GM12801 (cell line): Measurements from ENCODE around the gene ATP8A2.

Source experiments
- TF ChIP-seq, protein P1 (sequence below): IDR thresholded peaks from one replicate; pipeline ENCODE4 v1.5.1; 2011; ENCODE audit warnings: control low read depth; ENCODE audit not compliant: insufficient read length; ENCODE audit errors: extremely low read depth

Gene ATP8A2

GRCh38 chr13:26020891-26021290 lies 649.1 kb downstream of the ATP8A2 start:
- TF ChIP-seq, protein P1, sequence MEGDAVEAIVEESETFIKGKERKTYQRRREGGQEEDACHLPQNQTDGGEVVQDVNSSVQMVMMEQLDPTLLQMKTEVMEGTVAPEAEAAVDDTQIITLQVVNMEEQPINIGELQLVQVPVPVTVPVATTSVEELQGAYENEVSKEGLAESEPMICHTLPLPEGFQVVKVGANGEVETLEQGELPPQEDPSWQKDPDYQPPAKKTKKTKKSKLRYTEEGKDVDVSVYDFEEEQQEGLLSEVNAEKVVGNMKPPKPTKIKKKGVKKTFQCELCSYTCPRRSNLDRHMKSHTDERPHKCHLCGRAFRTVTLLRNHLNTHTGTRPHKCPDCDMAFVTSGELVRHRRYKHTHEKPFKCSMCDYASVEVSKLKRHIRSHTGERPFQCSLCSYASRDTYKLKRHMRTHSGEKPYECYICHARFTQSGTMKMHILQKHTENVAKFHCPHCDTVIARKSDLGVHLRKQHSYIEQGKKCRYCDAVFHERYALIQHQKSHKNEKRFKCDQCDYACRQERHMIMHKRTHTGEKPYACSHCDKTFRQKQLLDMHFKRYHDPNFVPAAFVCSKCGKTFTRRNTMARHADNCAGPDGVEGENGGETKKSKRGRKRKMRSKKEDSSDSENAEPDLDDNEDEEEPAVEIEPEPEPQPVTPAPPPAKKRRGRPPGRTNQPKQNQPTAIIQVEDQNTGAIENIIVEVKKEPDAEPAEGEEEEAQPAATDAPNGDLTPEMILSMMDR = no peak

DNA sequence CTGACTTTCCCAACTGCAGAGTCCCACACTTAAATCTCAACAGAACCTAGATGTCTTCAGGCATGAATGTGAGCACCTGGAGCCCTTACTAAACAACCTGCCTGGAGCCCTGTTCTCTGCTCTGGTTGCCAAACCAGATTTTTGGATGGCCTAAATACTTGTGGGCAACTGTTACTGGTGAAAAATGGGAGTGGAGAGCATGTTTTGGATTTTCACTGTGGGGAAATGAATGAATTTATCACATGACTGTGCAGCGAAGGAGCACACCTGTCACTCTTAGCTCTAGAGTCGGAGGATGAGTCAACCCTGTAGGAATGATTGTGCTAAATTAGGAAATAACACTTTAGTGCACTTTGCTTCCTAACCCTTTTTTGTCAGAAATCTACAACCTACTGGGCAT lies 649.7 kb downstream of the ATP8A2 start:
- TF ChIP-seq, protein P1 = no peak

- TF ChIP-seq, protein P1 = no peak
Measured at GRCh38 chr13:26021956-26022355, 650.2 kb downstream of the ATP8A2 start.

GRCh38 chr13:26022538-26023292 lies 650.9 kb downstream of the ATP8A2 start:
- TF ChIP-seq, protein P1 = no peak

DNA sequence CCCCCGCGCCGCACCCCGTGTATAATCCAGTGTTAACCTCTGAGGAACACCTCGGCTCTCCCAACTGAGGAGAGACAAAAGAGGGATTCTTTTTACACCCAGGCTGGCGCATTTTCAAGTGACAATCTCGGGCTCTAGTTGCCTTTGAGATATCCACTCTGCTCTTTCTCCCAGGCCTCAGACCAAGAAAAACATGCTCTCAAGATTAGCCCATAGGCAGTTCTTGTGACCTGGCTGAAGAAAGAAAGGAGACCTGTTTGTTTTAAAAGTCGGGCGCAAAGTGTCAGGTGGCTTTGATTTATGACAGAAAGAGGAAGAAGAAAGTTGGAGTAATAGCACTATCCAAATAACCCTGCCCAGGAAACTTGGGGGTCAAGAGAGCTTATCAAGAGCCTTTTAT lies 652.8 kb downstream of the ATP8A2 start:
- TF ChIP-seq, protein P1 = no peak

GRCh38 chr13:26025196-26025595 lies 653.4 kb downstream of the ATP8A2 start:
- TF ChIP-seq, protein P1 = no peak

GRCh38 chr13:26025771-26026170 lies 654.0 kb downstream of the ATP8A2 start:
- TF ChIP-seq, protein P1 = no peak
